ENCODE measurements around the gene GJA9.
"Not testable (repeated sequence)": the region's sequence is repeated elsewhere in the genome, so short reads cannot be mapped to it uniquely, and the experiment has no call there.

GJA9 gene

DNA sequence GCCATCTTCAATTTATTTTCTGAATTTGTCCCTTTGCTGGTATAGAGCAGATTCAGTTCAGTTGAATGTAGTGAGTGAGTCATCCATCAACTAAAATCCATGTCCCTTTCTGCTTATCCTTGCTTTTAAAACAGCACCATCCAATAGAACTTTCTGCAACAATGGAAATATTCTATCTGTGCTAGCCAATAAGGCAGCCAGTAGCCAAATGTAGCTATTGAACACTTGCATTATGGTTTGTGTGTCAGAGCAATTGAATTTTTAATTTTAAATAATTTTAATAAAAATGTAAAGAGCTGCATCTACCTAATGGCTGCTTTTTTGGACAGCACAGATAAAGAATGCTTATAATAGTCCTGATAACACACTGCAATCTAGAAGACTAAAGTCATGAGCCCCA is at the start of gene GJA9:
Gene GJA9, minus strand, starts transcription at position 101 of the 400 bp plus-strand sequence. CDS start 5,489 bp downstream, outside the sequence.
- no peak for FAIRE-seq

DNA sequence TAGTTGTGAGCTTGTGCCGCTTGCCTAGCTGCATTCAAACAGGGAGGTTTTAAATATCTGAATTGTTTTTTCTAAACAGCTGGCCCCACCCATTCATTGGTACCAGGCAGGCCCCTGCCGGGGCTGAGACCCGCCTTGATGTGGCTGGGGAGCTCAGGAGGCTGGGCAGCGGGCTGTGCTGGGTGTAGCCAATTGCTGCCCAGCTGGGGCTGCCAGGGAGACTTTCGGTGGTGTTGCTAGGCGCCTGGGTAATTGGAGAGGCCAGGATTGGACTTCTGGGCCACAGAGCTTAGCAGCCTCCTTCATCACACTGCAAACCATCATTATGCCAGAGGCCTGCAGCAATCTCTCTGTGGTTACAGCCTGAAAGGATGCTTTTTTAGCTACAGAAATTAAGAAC is 48.1 kb upstream of the GJA9 start:
- FAIRE-seq: no peak

DNA sequence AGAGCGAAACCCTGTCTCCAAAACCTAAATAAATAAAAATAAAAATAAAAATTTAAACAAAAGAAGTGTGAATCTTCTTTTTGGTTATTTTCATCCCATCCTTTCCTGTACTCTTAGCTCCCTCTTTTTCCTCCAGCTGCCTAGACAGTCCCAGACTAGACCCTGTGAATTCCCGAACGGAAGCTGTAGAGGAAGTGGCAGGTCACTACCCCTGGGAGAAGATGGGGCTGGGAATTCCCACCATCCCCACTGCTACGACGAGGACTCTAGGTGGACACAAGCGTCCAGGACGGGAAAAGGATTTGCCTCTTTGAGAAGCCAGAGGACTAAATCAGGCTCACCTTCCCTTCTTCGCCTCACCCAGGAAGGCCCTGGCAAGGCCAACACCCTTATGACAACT is 47.7 kb upstream of the GJA9 start:
- no peak for FAIRE-seq

DNA sequence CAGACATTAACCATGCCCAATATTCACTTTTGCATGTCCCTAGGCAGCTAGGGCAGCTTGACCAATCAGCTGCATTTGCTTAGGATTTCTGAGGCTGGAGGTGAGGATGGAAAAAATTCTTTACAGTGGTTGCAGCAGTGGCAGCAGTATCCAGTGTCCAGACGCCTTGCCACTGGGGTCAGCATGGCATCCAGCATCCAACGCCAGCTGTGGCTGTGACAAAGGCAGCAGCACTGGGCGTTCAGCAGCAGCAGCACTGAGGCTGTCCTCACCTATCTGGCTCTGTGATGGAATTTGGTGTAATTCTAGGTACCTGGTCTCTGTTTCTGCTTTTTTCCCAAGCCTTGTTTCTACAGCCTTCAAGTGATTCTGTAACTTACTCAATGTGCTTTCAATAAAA is 44.7 kb upstream of the GJA9 start:
- no peak for FAIRE-seq

DNA sequence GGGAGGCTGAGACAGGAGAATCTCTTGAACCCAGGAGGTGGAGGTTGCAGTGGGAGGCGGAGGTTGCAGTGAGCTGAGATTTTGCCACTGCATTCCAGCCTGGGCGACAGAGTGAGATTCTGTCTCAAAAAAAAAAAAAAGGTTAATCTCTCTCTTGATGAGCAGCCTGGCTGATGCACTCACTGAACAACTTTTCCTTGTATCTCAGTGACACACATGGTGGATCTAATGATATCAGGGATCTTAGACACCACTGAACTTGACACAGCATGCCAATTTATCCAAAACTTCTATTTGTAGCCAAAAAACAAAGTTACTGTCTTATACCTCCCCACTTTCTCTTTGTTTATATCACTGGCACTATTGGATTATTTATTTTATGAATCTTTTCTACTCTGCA is 44.0 kb upstream of the GJA9 start:
- no peak for FAIRE-seq

DNA sequence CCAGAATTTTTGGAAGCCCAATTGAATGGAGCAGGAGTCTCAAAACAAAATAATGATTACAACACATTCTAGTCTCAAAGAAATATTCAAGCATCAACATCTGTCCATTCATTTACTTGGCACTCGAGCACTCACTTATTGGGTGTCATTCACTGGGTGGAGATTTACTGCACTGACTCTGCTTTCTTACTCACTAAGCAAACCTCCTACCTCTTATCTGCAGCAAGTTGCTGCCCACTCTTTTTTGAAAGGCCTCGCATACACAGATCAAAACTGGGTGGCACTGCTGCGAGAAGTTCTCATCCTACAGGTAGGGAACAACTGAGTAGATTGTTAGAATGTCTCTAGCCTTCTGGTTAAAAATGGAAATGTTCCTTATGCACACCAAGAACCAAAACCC is 42.2 kb upstream of the GJA9 start:
- FAIRE-seq: no peak

DNA sequence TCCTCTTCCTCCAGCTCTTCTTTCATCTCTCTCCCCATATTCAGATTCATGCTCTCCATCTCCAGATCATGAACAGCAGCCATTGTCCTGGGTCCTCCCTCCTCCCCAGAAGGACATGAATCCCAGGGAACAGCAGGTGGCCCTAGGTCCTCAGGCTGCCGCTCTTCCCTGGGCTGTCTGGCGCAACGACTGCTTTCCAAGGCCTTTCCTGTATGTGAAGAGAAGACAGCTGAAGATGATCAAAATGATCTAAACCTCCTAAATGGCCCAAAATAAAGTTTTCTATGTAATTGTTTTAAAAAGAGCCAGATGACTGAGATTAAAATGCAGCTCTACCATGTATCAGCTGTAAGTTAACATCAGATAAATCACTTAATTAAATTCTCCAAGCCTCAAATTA is 37.7 kb upstream of the GJA9 start:
- no peak for FAIRE-seq

DNA sequence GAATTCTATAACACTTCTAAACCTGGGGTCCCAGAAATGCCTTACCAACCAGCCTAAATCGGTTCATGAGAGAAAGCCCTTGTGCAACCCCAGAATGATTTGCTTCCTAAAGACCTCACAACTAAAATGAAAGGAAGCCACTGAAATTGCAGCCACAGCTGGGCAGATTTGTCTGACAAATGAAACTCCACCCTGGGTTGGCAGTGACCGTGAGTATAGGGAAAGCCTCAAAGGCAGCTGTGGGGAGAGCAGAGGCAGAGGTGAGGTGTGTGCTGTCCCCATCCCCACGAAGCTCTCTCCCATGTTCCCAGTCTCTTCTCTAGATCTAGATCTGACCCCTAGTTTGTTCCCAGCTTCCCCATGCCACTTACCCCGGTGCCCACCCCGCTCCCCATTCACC is 37.2 kb upstream of the GJA9 start:
- no peak for FAIRE-seq

DNA sequence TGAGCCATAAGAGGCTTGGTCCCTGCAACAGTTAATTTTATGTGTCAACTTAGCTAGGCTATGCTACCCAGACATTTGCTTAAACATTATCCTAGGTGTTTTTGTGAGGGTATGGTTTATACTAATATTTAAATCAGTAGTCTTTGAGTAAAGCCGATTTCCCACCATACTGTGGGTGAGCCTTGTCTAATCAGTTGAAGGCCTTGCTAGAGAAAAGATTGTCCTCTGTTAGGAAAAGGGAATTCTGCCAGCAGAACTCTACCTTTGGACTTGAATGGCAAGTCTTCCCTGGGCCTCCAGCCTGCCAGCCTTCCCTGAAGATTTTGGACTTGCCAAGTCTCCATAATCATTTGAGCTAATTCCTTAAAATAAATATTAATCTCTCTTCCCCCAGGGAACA is 36.4 kb upstream of the GJA9 start:
- no peak for FAIRE-seq

DNA sequence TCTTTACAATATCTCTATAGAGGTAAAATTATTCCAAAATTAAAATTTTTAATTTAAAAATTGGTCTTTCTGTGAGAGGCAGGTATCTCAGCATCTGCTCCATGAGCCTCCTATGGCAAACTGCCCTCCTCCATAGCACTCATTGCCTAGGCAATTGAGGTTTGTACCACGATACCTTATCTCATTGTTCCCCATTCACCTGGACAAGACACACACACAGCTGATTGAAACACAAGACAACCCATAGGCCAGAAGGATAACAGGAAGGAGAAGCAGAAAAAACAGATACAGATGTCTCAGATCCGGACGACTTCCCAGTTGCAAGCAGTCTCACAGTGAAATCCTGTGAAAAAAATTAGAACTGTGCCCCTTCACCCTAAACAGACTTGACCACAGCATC is 36.0 kb upstream of the GJA9 start:
- no peak for FAIRE-seq

DNA sequence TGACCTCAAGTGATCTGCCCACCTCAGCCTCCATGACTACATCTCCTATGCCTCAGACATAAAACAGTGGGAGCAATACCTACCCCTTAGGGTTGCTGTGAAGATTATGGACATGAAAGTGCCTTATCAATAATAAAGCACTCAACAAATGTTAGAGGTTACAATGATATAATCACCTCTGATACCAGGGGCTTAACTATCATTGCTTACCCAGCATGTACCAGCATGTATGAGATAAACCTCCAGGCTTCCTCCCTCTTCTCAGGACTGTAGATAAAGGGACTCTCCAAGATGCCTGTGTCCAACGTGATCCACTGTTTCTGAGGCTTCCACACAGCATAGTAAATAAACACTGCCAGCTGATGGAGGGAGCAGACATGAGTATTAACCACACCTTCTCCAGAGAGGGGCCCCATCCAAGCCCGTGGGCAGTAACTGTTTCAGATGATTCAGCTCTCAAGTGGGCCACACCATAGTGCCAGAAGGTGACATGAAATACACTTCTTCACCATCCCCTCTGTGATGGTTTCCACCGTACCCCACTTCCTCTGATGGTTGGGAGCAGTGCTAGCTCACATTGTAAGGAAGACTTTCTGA is 34.1 kb upstream of the GJA9 start:
- FAIRE-seq: no peak

DNA sequence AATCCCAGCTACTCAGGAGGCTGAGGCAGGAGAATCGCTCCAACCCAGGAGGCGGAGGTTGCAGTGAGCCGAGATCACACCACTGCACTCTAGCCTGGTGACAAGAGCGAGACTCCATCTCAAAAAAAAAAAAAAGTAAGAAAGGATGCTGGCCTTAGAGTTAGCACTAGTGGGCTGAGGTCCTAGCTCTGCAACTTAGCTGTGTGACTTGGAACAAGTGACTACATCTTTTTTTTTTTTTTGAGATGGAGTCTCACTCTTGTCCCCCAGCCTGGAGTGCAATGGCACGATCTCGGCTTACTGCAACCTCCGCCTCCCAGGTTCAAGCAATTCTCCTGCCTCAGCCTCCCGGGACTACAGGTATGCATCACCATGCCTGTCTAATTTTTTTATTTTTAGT is 33.5 kb upstream of the GJA9 start:
- not testable (repeated sequence) for FAIRE-seq

DNA sequence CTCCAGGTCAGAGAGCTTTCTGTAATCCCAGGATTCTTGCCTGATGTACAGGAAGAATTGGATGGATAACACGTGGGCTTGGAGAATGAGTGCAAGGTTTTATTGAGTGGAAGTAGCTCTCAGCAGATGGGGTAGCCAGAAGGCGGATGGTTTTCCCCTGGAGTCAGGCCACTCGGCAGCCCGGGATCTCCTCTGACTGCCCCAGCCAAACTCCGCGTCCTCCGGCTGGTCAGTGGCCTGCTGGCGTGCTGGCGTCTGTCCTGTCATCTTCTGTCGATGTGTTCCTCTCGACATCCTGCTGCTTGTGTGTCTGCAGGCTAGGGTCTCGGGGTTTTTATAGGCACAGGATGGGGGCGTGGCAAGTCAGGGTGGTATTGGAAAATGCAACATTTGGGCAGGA is 27.4 kb upstream of the GJA9 start:
- FAIRE-seq: no peak

DNA sequence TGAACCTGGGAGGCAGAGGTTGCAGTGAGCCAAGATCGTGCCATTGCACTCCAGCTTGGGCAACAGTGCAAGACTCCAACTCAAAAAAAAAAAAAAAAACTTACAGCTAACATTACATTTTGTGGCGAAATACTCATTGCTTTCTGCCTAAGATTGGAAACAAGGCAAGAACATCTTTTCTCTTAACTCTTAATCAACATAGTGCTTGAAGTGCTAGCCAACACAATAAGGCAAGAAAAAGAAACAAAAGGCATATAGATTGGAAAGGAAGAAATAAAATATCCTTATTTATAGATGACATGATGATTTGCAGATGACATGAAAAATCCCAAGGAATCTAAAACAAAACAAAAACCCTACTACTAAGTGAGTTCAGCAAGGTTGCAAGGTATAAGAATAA is 24.6 kb upstream of the GJA9 start:
- no peak for FAIRE-seq

DNA sequence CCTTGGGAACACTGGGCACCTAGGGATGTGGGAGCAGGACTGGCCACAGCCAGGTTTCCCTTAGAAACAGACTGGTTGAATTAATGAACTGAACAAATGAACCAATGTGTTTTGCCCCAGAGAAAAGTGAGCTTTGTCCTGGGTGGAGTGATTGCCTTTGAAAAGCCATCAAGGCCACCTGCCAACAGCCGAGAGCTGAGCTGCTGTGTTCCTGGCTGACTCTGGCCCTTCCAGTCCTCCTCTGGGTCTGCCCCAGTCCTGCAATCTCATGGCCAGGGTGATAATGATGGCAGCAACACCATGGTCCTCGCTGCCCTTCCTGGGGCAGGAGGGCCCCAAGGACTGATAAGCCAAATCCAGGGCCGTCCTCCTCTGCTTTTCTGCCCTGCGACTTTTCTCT is 18.2 kb upstream of the GJA9 start:
- FAIRE-seq: no peak

DNA sequence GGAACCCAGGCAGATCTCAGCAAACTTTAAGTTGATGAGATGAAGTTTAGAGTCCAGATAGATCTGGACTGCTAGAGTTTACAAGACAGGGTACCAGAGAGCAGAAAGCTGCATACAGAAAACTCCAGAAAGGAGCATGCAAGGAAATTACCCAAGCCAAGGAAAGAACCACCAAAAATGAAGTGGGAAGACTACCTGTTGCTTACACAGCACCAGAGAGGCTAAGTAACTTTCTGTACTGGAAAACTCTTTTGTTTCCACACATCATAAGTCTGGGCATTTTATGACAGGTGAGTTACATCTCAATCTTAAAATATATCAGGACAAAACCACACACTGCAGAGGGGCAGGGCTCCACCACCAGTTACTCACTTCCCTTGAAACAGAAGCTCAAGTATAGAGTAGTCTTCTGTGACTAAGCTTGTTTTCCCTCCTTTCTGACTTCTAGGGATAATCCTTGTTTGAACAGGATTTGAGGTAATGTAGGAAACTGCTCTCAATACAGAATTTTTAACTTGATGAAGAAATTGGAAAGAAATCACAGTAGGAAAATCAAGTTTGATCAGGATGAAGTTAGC is 17.4 kb upstream of the GJA9 start:
- FAIRE-seq: no peak

DNA sequence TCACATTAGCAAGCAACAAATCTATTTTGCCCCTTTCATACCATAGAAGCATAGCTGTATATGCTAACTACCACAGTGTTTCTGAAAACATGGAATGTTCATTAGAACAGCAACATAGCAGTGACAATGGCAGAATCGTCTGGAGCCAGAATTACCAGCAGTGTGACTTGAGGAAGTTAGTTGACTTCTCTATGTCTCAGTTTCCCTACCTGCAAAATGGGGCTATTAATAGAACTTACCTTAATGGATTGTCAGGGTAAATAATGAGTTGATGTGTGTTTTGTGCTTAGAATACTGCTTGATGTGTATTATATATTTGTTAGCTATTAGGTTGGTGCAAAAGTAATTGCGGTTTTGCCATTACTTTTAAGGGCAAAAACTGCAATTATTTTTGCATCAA is 14.8 kb upstream of the GJA9 start:
- FAIRE-seq: no peak

DNA sequence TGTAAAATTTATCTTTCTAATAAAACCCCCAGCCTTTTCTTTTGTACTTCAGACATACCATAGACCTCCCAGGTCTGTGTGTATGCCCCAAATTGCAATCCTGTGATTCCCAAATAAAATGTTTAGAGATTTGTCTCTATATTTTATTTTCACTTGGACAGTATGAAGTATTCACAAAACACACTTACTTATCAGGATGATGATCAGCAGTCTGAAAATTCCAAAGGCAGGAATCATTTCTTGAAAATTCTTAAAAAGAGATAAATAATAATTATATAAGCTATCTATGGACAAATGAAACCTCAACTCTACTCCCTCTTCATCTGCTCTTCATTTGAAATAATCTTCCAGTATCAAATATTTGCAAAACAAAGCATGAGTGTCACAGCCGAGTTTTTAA is 11.6 kb upstream of the GJA9 start:
- FAIRE-seq: no peak

DNA sequence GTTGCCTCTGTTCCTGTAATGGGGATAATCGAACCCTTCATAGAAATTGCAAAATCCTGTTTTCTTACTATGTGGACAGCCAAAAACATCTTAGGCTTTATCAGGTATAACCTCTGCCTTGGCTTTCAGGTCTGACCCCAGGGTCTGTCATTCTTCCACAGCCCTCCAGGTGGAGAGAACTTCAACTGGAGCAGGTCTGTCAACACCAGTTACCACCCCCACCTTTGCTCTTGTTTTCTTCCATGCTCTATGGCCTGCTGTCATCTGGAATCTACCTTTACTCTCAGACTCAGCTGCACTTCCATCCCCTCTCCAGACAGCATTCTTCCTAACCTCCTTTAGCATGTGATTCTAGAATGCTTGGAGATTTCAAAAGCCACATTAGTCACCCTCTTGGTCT is 10.4 kb upstream of the GJA9 start:
- FAIRE-seq: no peak

DNA sequence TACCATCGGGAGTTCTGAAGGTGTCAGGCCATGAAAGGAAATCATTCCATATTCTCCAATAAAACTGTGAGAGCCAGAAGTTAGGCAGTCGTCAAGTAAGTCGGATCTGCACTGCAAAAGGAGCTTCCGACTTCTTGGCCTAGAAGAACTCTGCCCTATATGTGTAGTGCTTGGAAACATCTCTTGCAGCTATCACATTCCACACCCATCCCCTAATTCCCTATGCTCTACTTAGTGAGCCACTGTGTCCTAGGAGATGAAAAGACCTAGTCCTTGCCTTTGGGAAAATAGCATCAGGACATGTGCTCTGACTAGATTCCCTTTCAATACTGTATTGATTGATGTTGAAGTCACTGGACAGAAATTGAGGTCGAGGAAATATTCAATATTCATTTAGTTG is 8.2 kb upstream of the GJA9 start:
- no peak for FAIRE-seq

DNA sequence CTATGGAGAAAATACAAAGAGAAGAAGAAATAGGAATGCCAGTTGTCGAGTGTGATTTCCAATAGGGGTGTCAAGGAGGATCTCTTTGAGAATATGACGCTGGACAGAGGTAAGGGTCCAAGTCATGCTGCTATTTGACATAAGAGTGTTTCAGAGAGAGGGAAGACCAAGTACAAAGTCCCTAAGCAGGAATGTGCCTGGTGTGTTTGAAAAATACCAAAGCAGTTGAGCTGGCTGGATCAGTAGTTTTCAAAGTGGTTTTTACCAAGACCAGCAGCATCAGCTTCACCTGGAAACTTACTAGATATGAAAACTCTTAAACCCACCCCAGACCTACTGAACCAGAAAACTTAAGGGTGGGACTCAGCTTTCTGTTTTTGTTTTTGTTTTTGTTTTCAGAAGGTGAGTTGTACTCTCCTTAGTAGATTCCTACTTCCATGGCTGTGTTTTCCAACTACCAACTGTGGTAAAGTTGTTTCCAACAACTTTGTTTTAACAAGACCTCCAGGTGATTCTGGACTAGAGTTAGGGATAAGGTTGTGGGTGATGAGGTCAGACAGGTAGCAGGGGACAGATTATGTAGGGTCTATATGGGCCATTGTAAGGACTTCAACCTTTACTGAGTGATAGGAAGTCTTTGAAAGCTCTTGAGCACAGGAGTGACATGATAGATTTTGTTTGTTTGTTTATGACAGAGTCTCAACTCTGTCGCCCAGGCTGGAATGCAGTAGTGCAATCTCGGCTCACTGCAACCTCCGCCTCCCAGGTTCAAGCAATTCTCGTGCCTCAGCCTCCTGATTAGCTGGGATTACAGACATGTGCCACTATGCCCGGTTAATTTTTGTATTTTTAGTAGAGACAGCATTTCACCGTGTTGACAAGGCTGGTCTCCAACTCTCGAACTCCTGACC is 7.3 kb upstream of the GJA9 start:
- FAIRE-seq: no peak

DNA sequence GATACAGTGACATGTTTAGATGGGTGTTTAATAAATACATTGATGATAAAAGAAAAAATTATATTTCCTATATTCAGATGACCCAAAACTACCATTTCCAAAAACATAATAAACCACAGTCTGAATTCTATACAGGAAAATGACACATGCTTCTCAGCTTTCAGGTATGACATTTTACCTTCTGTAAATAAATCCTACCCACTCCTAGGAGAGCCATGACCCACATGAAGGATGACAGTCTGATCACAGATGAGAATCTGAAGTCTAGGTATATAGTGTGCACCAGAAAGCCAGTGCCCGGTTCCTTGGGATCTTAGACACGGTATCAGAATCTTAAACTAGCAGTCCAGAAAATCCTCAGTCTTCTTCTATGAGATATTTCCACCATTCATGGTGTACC is 3.7 kb upstream of the GJA9 start:
- FAIRE-seq: no peak

DNA sequence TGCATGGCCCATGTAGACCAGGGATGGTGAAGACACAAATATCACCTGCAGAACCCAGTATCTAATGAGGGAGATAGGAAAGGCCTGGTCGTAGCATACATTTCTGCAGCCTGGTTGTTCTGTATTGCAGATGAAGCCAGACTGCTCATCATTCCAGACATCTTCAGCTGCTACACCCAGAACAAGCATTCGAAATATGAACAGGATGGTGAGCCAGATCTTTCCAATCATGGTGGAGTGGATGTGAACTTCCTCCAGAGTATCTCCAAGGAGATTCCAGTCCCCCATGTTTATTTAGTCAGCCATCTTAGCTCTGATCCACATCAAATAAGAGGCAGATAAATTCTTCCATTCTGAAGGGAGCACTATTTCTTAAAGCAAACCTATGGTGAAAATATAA is 5.6 kb downstream of the GJA9 start:
- FAIRE-seq: no peak
